HG03460 (cell line): Measurements from ENCODE around the gene DEFB121.
"Not testable (repeated sequence)": the region's sequence is repeated elsewhere in the genome, so short reads cannot be mapped to it uniquely, and the experiment has no call there.

Experiments
- ATAC-seq: cut with Tn5 transposase; IDR thresholded peaks from one replicate; pipeline ENCODE4 v1.9.1; 2021; ENCODE audit not compliant: unreplicated experiment

The DEFB121 gene

GRCh38 chr20:31364272-31364671, 41.7 kb downstream of the DEFB121 start:
- not testable (repeated sequence) for ATAC-seq

DNA sequence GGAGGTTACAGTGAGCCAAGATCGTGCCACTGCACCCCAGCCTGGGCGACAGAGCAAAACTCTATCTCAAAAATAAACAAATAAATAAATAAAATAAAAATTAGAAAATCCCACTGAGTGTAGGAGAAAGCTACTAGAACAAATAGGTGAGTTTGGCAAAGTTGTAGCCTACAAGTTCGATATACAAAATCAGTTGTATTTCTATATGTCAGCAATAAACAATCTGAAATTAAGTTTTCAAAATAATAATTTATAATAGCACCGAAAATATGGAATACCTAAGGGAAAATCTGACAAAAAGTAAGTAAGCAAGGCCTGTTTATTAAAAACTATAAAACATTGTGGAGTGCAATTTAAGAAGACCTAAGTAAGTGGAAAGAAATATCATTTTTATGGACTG, 42.7 kb downstream of the DEFB121 start:
- ATAC-seq, result no peak

GRCh38 chr20:31355981-31356380, 50.0 kb downstream of the DEFB121 start:
- ATAC-seq, result no peak
